B cell (primary cell): ENCODE data around the gene CRABP1. TPM values are rescaled to one million over a fixed set of nuclear protein-coding genes. Genes with fewer than 3 reads are reported as not detected.

Experiments
- ATAC-seq: fragments of 200-7000 bp; cut with Tn5 transposase; one replicate; pipeline ENCODE4 v1.10.0; 2021; ENCODE audit warnings: low read depth, mild to moderate bottlenecking, moderate number of reproducible peaks, moderate library complexity
- CTCF ChIA-PET: fragments of 350-600 bp; sonication (Branson Sonifier 250); formaldehyde crosslinking; loops from one replicate; lab custom pipeline; 2021; ENCODE audit warnings: antibody characterized with exemption, inconsistent platforms; lab: Charles Lee
- POLR2A ChIA-PET: fragments of 350-600 bp; sonication (Branson Sonifier 250); formaldehyde crosslinking; loops from one replicate; lab custom pipeline; 2021; ENCODE audit warnings: antibody characterized with exemption; lab: Charles Lee
- DNase-seq: peaks from one replicate; pipeline ENCODE4 v3.0.0; 2013
- H2AFZ ChIP-seq: 2 replicates; pipeline ENCODE4 v1.6.1; 2012; ENCODE audit warnings: mild to moderate bottlenecking, low read depth, low read length; ENCODE audit not compliant: insufficient read depth, poor library complexity, severe bottlenecking
- H3K27ac ChIP-seq, 2 donors: 1 replicate in 1 of 2; 2 replicates in 1 of 2; pipeline ENCODE4 v1.5.1; 2012 to 2013; ENCODE audit warnings: low read length in 2 of 2, mild to moderate bottlenecking in 2 of 2, moderate library complexity in 1 of 2
- H3K27me3 ChIP-seq, 4 experiments: fragments of 200-600 bp in 1 of 4; sonication (generic) in 1 of 4; replicated peaks in 1 of 4; 1 replicate in 2 of 4; 2 replicates in 2 of 4; pipeline versions ENCODE4 v1.6.1 to v1.7.0; 2013 to 2016; ENCODE audit warnings: low read length in 3 of 4, mild to moderate bottlenecking in 2 of 4, mixed read lengths in 1 of 4, moderate library complexity in 1 of 4; ENCODE audit not compliant: insufficient read depth in 4 of 4, control insufficient read depth in 3 of 4; ENCODE audit errors: control extremely low read depth in 1 of 4
- H3K36me3 ChIP-seq, 2 experiments: replicated peaks in 1 of 2; 1 replicate in 1 of 2; 2 replicates in 1 of 2; pipeline versions ENCODE4 v1.6.1 to v1.7.1; 2013; ENCODE audit warnings: low read length in 1 of 2; ENCODE audit not compliant: insufficient read depth in 2 of 2, control insufficient read depth in 1 of 2; ENCODE audit errors: control extremely low read depth in 1 of 2, extremely low read depth in 1 of 2
- H3K4me1 ChIP-seq, 2 donors: fragments of 200-600 bp in 1 of 2; sonication (generic) in 1 of 2; 1 replicate in 1 of 2; 2 replicates in 1 of 2; pipeline versions ENCODE4 v1.5.1 to v1.6.1; 2013 to 2017; ENCODE audit warnings: low read length in 2 of 2; ENCODE audit not compliant: control insufficient read depth in 2 of 2, insufficient read depth in 2 of 2
- H3K4me2 ChIP-seq: replicated peaks from 2 replicates; pipeline ENCODE3; 2012; ENCODE audit warnings: mild to moderate bottlenecking, low read depth, low read length; ENCODE audit not compliant: poor library complexity, severe bottlenecking
- H3K4me3 ChIP-seq, 5 experiments: fragments of 200-600 bp in 1 of 5; sonication (generic) in 1 of 5; 1 replicate in 3 of 5; 2 replicates in 2 of 5; pipeline versions ENCODE4 v1.5.1 to v1.7.0; 2011 to 2016; ENCODE audit warnings: low read length in 4 of 5, mild to moderate bottlenecking in 4 of 5, low read depth in 2 of 5, control low read depth in 1 of 5, moderate library complexity in 1 of 5; ENCODE audit not compliant: insufficient read depth in 1 of 5; ENCODE audit errors: control extremely low read depth in 1 of 5, extremely low read depth in 1 of 5
- H3K79me2 ChIP-seq: fragments of 200-600 bp; sonication (generic); one replicate; pipeline ENCODE4 v1.6.0; 2016; ENCODE audit warnings: low read length; ENCODE audit not compliant: control insufficient read depth, insufficient read depth
- H3K9ac ChIP-seq: fragments of 200-600 bp; sonication (generic); 2 replicates; pipeline ENCODE4 v1.6.1; 2017; ENCODE audit warnings: mild to moderate bottlenecking, low read length, moderate library complexity
- H3K9me3 ChIP-seq, 3 donors: one replicate each; pipeline versions ENCODE4 v1.6.1 to v1.7.1; 2013; ENCODE audit warnings: low read length in 2 of 3; ENCODE audit not compliant: control insufficient read depth in 2 of 3, insufficient read depth in 1 of 3; ENCODE audit errors: control extremely low read depth in 1 of 3
- H4K20me1 ChIP-seq: 2 replicates; pipeline ENCODE4 v1.6.0; 2012; ENCODE audit warnings: mild to moderate bottlenecking, low read length; ENCODE audit not compliant: insufficient read depth, control insufficient read depth, poor library complexity, severe bottlenecking
- H3K27ac Mint-ChIP-seq: one replicate; pipeline ENCODE4 v1.8.0; 2021; ENCODE audit warnings: mixed read lengths
- H3K27me3 Mint-ChIP-seq: one replicate; pipeline ENCODE4 v1.8.0; 2021; ENCODE audit warnings: mixed read lengths
- H3K4me1 Mint-ChIP-seq: one replicate; pipeline ENCODE4 v1.8.0; 2021; ENCODE audit warnings: mixed read lengths
- H3K4me3 Mint-ChIP-seq: one replicate; pipeline ENCODE4 v1.8.0; 2021; ENCODE audit warnings: mixed read lengths
- H3K9me3 Mint-ChIP-seq: one replicate; pipeline ENCODE4 v1.8.0; 2022; ENCODE audit warnings: mixed read lengths; ENCODE audit not compliant: insufficient read depth
- EZH2 ChIP-seq: IDR thresholded peaks from 2 replicates; pipeline ENCODE4 v1.6.1; 2012; ENCODE audit warnings: borderline replicate concordance, low read depth, mild to moderate bottlenecking, moderate library complexity, low read length; ENCODE audit not compliant: insufficient read depth, poor library complexity, severe bottlenecking
- WGBS: methylation state at CpG from one replicate; pipeline ENCODE4 v1.1.5; 2013; ENCODE audit warnings: missing lambda C conversion rate; ENCODE audit not compliant: insufficient coverage; 5-methylcytosine and 5-hydroxymethylcytosine counted together
- intact Hi-C: fragments of 100-400 bp; cut with micrococcal nuclease; formaldehyde crosslinking; loops from one replicate; pipeline ENCODE4 v1.10.0; 2022
- polyA plus RNA-seq: library from polyadenylated mRNA; depleted of rRNA; stranded (reverse); fragments of >200 nt; gene quantifications from 2 replicates; pipeline ENCODE4 v1.2.3, GENCODE V29; 2012
- total RNA-seq, 2 donors: library from RNA; stranded (reverse); fragments of 120-200 nt in 1 of 2; gene quantifications; 1 replicate in 1 of 2; 2 replicates in 1 of 2; pipeline versions ENCODE4 v1.2.3 to v1.2.4, GENCODE V29; 2013 to 2022
- TF ChIP-seq, protein P1 (sequence below): fragments of 200-600 bp; IDR thresholded peaks from one replicate; pipeline ENCODE4 v1.8.0; 2022; ENCODE audit warnings: antibody characterized with exemption, mild to moderate bottlenecking

Gene CRABP1
- total and polyA plus RNA-seq, 2 donors (not counting 1 experiment from before 2014, with no cell fraction given): not detected

DNA sequence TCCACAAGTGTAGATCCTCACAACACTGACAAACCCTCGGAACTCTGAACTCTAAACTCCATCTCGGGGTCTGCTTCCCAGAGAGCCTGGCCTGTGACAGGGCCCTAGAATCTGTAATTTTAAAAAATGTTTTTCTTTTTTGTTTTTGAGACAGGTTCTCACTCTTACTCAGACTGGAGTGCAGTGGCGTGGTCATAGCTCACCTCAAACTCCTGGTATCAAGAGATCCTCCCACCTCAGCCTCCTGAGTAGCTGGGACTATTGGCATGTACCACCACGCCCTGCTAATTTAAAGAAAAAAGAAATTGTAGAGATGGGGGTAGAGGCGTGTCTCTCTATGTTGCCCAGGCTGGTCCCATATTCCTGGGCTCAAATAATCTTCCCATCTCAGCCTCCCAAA is 26.2 kb downstream of the CRABP1 start:
- H3K79me2 ChIP-seq: no peaks in the 10 kb centered on the region
- H3K4me1 ChIP-seq: no peaks in the 10 kb centered on the region
- CTCF ChIA-PET: no interaction called here

DNA sequence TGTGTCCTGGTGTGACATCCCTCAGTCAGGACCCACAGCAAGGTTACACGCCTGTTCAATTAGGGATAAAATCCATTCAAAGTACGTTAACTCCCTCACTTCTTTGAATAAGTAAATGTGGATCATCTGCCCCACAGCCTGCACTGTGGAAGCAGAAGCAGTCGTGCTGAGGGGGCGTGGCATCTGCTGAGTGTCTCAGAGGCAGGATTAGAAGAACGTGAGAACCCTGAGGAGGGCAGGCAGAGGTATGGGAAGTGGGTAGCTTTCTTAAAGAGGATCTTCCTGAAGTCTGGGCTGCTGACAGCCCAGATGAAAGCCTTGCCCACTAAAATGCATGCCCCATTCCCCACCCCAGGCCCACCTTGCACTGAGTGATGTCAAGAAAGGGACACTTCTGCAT is 28.5 kb downstream of the CRABP1 start:
- 0% methylated on average over 1 of the region's 5 CpGs for WGBS
- intact Hi-C loops: no loop called here
- H3K9ac ChIP-seq: no peak overlapping the region
- peaks cover 0 to 9% (median 2%) of the 10 kb centered on the region in 4 experiments for H3K27me3 ChIP-seq
- no peak overlapping the region for H3K4me2 ChIP-seq
- no peak for DNase-seq
- Mint-ChIP-seq H3K27me3 (peaks cover 23% of the 10 kb centered on the region), H3K4me1 (no peaks in the 10 kb centered on the region), H3K4me3 (no peak overlapping the region), H3K9me3 (no peaks in the 10 kb centered on the region), H3K27ac (no peak overlapping the region)
- H4K20me1 ChIP-seq: no peaks in the 10 kb centered on the region
- TF ChIP-seq, protein P1, sequence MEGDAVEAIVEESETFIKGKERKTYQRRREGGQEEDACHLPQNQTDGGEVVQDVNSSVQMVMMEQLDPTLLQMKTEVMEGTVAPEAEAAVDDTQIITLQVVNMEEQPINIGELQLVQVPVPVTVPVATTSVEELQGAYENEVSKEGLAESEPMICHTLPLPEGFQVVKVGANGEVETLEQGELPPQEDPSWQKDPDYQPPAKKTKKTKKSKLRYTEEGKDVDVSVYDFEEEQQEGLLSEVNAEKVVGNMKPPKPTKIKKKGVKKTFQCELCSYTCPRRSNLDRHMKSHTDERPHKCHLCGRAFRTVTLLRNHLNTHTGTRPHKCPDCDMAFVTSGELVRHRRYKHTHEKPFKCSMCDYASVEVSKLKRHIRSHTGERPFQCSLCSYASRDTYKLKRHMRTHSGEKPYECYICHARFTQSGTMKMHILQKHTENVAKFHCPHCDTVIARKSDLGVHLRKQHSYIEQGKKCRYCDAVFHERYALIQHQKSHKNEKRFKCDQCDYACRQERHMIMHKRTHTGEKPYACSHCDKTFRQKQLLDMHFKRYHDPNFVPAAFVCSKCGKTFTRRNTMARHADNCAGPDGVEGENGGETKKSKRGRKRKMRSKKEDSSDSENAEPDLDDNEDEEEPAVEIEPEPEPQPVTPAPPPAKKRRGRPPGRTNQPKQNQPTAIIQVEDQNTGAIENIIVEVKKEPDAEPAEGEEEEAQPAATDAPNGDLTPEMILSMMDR: no peak
- no peak for TF ChIP-seq EZH2
- H3K9me3 ChIP-seq: no peaks in the 10 kb centered on the region
- ChIA-PET CTCF (no interaction called here), POLR2A (no interaction called here)
- no peak overlapping the region for H2AFZ ChIP-seq
- no peaks in the 10 kb centered on the region for H3K36me3 ChIP-seq
- H3K79me2 ChIP-seq: no peaks in the 10 kb centered on the region
- no peak overlapping the region for H3K27ac ChIP-seq
- no peak for ATAC-seq
- H3K4me3 ChIP-seq: no peak overlapping the region
- H3K4me1 ChIP-seq: no peaks in the 10 kb centered on the region

More for the DNA sequence above, 26.2 kb downstream of the CRABP1 start:
- Histone ChIP-seq H3K36me3 (no peaks in the 10 kb centered on the region), H3K27me3 (peaks cover 0 to 11% (median 2%) of the 10 kb centered on the region in 4 experiments), H3K27ac (no peak overlapping the region), H4K20me1 (no peaks in the 10 kb centered on the region), H3K9me3 (no peaks in the 10 kb centered on the region), H2AFZ (no peak overlapping the region), H3K4me2 (no peak overlapping the region), H3K4me3 (no peak overlapping the region), H3K9ac (no peak overlapping the region)
- no peak for TF ChIP-seq EZH2
- TF ChIP-seq, protein P1: no peak
- DNase-seq (no peak), ATAC-seq (no peak)
- 100% methylated on average over 1 of the region's 5 CpGs for WGBS
- no peak overlapping the region for H3K4me3 Mint-ChIP-seq
- no peaks in the 10 kb centered on the region for H3K9me3 Mint-ChIP-seq
- H3K4me1 Mint-ChIP-seq: no peaks in the 10 kb centered on the region
- intact Hi-C loops: no loop called here
- H3K27ac Mint-ChIP-seq: no peak overlapping the region
- POLR2A ChIA-PET: no interaction called here
- H3K27me3 Mint-ChIP-seq: peaks cover 27% of the 10 kb centered on the region
